ENCODE results near the gene EFNA5.

The EFNA5 gene

GRCh38 chr5:107670932-107671741, at the start of gene EFNA5:
Gene EFNA5 (minus strand): TSS chr5:107670937.
- DNase-seq (ENCODE audit: low spot score), result no peak

- DNase-seq (ENCODE audit: low spot score), result no peak
Observed at GRCh38 chr5:107719034-107719606, 48.4 kb upstream of the EFNA5 start.

- no peak for DNase-seq (ENCODE audit: low spot score)
Observed at GRCh38 chr5:107717816-107718215, 47.1 kb upstream of the EFNA5 start.

GRCh38 chr5:107713228-107713627, 42.5 kb upstream of the EFNA5 start:
- no peak for DNase-seq (ENCODE audit: low spot score)

DNA sequence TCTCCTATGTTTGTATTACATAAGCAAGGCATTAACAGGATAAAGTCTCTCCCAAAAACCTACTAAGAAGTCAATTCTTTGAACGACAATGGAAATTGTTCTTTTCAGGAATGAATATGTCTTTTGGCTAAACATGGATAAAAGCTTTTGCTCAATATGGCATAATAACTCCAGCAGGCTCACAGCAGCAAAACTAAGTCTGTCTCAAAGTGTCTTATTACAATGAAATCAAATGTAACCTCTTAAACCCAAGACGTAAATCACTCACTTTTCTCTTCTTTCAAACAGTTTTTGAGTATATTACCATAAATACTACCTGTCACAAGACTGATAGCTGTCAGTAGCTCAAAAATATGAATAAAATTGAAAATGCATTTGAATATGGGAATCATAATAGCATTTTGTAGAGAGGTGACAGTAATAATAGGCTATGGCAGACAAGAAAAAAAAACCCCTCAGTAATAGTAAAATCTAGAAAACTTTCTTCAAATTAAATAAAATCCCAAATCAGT, 41.7 kb upstream of the EFNA5 start:
- DNase-seq (ENCODE audit: low spot score), result no peak

DNA sequence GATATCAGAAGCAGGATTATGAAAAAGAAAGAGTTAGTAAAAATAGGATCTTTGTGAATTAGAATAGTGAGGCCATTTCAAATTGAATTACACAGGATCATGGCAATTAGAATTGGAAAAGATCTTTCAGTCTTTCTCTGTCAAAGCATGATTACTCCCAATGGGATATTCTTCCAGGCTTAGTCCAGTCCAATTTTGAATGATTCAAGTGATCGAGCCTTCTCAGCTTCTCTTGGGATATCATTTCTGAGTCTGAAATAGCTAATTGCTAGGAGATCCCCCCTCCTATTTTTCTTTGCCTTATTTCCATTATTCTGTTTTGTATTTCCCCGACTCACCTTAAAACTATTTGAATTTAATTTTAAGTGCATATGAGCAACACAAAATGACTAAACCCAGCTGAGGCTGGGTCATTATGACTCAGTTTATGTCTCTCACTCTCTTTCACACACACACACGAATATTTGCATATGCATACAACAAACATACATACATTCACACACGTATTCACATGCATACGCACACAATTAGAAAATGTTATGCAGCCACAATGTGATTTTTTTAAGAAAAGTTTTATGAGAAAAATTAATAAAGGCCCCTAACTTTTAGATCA, 34.8 kb upstream of the EFNA5 start:
- no peak for DNase-seq (ENCODE audit: low spot score)

DNA sequence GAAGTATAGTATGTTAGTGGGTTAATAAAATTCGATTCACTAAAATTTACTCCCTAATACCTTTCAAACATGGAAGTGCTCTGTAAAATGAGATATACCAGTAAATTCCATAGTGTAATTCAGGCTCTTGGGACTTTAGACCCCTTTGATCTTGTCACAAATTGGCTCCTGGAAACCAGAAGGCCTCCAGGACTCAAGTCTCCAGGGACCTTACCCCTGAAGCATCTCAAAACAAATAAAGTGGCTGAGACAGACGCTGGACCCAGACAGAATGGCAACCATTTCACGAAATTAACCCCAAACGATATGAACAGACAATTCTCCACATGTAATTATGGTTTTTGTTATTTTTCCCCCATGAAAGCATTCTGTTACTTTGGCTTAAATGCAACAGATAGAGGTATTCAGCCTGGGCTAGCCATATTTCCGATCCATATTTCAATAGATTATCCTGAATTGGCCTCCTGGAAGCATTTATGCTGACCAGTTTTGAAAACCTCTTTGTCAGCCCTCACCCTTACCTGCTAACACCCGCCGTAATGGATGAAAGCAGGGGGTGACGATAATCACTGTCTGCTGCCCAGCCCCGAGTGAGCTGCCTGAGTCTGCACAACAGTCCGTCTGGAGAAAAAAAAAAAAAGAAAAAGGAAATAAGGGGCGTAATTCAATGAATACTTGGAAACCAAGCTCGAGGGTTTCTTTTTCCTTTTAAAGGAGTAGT, 34.1 kb upstream of the EFNA5 start:
- no peak for DNase-seq (ENCODE audit: low spot score)

- no peak for DNase-seq (ENCODE audit: low spot score)
Observed at GRCh38 chr5:107700481-107700880, 29.7 kb upstream of the EFNA5 start.

GRCh38 chr5:107699425-107699824, 28.7 kb upstream of the EFNA5 start:
- no peak for DNase-seq (ENCODE audit: low spot score)

DNA sequence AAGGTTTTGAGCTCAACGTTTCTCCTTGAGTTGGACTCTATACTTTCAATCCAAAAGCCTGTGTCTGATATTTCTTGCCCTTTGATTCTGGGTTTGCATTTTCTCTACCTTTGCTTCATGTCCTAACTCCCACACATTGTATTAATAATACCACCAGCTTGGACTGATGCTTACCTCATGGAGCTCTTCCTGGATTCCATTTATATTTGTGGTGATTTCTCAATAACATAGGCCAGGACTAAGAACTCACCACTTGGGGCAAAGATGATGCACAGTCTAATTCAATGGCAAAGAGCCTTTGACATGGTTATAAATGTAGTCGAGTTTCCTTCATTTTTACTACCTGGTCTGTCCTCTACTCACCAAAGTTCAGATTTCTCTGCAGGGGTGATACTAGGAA, 27.5 kb upstream of the EFNA5 start:
- no peak for DNase-seq (ENCODE audit: low spot score)

DNA sequence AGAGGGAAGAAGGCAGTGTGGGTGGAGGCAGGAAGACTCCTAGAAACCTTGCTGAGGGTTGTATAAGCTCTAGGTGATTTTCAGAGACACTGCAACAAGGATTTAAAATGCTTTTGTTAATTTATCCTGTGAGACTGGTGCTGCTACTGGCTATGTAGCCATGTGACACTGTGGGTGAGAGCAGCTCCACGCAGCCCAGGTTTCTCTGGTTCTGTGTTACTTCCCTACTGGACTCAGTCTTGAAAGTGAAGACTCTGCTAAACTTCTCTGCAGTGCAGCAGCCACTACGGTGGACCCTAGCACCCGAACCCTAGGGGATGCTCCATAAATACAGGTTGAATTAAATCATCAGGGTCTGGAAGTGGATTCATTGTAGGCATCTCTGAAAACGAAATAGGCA, 25.8 kb upstream of the EFNA5 start:
- DNase-seq (ENCODE audit: low spot score), result no peak

DNA sequence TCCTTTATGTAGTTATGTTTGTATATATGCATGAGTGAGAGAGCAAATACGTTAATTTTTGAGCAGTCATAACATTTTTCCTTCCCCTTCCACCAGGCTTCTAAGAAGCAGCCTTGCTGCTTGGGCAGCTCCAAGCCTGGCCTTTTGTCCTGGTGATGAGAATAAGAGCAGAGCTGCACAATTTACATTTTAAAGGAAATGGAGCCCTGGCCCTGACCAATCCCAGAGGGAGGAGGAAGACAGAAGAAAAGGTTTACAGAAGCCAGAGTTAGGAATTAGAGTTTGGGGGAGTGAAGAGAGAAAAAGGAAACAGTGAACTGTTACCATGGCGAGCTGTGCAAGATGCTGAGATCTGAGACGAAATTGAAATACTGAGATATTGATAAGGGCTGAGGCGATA, 25.3 kb upstream of the EFNA5 start:
- no peak for DNase-seq (ENCODE audit: low spot score)

DNA sequence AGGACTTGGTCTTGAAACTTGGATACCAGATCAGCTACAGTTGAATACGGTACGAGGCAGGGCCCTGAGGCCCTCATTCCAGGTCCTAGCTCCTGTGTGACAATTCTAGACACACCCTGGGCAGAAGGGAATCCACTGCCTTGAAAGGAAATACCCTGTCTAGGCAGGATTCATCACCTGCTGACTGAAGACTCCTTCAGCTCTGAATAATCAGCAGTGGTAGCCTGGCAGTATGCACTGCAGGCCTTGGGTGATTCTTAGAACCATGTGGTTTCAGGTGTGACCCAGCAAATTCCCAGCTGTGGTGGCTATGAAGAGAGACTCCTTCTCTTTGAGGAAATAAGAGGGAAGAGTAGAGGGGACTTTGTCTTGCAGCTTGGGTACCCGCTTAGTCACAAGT, 17.2 kb upstream of the EFNA5 start:
- no peak for DNase-seq (ENCODE audit: low spot score)

- DNase-seq (ENCODE audit: low spot score), result no peak
Observed at GRCh38 chr5:107687404-107687803, 16.7 kb upstream of the EFNA5 start.

GRCh38 chr5:107682533-107682932, 11.8 kb upstream of the EFNA5 start:
- no peak for DNase-seq (ENCODE audit: low spot score)

- no peak for DNase-seq (ENCODE audit: low spot score)
Observed at GRCh38 chr5:107680799-107681198, 10.1 kb upstream of the EFNA5 start.

GRCh38 chr5:107680099-107680498, 9.4 kb upstream of the EFNA5 start:
- no peak for DNase-seq (ENCODE audit: low spot score)

DNA sequence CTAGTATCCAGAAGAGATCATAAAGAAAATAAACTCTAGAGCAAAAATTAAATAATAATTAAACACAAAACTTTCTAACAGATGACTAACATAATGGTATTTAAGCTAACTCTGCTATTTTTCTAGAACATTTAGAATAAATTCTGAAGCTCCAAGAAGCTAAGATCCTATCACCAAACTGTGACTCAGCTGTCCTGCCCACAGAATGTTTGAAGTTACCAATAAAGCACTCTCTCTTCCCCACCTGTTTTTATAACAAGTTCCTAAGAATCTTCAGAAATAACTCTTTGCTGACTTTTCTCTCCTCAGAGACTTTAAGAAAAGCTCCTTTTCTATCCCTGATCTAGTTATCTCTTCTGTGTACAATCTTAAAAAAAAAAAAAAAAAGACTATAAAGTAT, 6.0 kb upstream of the EFNA5 start:
- no peak for DNase-seq (ENCODE audit: low spot score)

DNA sequence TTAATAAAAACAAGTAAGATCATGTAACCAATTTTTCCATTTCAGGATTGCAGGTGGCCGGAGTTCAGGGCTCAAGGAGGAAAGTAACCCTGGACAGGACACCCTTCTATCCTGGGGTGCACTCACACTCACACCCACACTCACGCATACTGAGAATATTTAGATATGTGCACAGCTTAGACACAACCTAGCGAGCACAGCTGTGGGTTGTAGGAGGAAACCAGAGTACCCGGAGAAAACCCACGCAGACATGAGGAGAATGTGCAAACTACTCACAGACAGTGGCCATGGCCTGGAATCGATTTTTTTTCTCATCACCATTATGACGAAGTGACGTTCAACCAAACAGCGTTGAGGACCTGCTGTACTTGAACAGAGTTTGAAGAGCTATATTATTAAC, 4.5 kb upstream of the EFNA5 start:
- no peak for DNase-seq (ENCODE audit: low spot score)

DNA sequence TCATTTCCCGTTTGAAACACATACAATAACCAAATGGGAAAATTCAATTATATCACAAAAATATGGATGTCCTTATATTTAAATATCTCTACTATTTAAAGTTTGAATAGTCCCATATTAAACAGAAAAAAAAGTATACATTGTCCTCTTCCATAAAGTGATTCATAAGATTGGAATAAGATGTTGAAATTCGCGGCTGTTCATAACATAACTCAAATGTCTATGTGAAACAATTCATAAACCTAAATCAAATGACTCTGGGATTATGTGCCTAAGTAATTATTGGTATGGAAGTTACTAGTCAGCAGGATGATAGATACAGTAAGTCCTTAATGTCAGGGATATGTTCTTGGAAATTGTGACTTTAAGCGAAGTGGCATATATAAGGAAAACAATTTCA, 3.9 kb upstream of the EFNA5 start:
- DNase-seq (ENCODE audit: low spot score), result no peak

- DNase-seq (ENCODE audit: low spot score), result no peak
Observed at GRCh38 chr5:107673368-107674136, 2.8 kb upstream of the EFNA5 start.

DNA sequence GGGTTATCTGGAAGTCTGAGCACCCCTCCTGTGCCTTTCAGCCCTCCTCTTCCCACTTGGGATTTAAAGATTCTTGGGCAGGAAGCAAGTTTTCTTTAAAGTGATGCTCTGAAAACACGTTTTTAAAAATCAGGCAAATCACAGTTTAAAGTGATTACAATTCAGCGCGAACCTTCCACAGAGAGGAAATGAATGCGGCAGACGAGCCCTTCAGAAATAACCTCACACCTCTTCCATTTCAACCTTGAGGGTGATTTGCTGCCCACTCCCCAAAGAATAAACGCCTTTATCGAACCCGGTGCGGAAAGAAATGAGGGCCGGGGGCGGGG, 2.3 kb upstream of the EFNA5 start:
- no peak for DNase-seq (ENCODE audit: low spot score)
